NOMO-1 (cell line): ENCODE results near the gene COL19A1.
A peak's percentile ranks its signal among the peaks of the same experiment; 100 is the strongest.

Source experiments
- DNase-seq, 2 experiments: peaks; one replicate each; lab custom pipeline; 2025; ENCODE audit not compliant: unreplicated experiment in 2 of 2; lab: John Stamatoyannopoulos, UW

The COL19A1 gene

GRCh38 chr6:70198785-70199184 is 332.4 kb downstream of the COL19A1 start:
- no peak for DNase-seq

DNA sequence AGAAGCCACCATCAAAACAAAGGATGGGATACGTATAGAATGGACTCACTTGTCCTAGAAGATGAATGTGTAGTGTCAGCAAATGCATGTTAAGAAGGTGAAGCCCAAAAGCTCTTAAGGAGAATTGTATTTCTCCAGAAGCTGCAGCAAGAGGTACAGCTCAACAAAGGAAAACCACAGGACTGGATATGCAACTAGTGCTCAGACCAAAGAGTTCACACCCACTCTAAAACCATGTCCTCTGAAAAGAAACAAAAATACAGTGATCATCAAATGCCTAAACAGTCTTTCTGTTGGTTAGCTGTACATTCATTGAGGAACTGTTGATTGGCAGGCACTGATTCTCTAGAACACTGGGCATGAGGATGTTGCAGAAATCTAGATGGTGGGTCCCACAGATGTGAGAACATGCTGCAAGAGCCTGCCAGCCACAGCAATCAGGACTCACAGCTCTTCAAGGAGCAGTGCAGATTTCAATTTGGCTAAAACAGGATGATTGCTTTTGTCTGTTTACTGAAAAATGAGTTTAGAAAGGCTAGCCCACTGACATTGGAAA is 342.0 kb downstream of the COL19A1 start:
- no peak for DNase-seq

GRCh38 chr6:70210462-70210861 is 344.1 kb downstream of the COL19A1 start:
- peak in 1 of 2 experiments; percentile 3 for DNase-seq

GRCh38 chr6:70215460-70216108 is 349.2 kb downstream of the COL19A1 start:
- no peak for DNase-seq

GRCh38 chr6:70216767-70217166 is 350.4 kb downstream of the COL19A1 start:
- no peak for DNase-seq

GRCh38 chr6:70219943-70220613 is 353.7 kb downstream of the COL19A1 start:
- DNase-seq, result no peak

DNA sequence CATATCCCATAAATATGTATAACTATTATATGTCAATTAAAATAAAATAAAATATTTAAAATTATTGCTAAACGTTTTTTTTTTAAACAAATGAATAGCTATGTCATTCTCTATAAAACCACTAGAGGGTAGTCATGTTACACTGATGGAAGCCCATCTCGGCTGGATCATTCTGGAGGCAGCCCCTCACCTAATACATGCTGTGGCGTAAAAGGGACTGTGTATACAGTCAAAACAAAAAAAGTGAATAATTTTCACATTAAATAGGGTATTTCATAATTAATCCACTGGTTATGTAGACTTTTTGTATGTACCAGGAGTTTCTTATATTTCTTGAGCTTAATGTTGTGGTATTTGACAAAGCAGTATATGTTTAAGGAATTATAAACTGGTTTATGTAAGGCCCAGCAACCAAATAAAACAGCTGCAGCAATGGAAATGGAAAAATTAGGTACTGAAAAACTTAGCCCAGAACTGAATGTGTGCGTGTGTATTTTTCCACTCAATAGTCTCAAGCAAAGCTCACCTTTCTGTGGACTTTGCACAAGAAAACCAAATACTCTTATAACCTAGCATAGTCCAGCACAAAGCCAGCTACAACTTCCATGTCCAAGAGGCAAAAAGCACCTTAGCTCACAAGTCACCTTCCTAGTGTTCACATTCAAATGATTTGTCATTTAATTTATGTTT is 354.8 kb downstream of the COL19A1 start:
- peak in 1 of 2 experiments; percentile 8 for DNase-seq

- DNase-seq, result no peak
Observed at GRCh38 chr6:70221715-70222438, 355.5 kb downstream of the COL19A1 start.

GRCh38 chr6:70222439-70222749 is 356.0 kb downstream of the COL19A1 start:
- DNase-seq, result no peak

- no peak for DNase-seq
Observed at GRCh38 chr6:70225055-70225454, 358.7 kb downstream of the COL19A1 start.

- no peak for DNase-seq
Observed at GRCh38 chr6:70231311-70231710, 365.0 kb downstream of the COL19A1 start.

GRCh38 chr6:70234561-70235236 is 368.3 kb downstream of the COL19A1 start:
- no peak for DNase-seq

DNA sequence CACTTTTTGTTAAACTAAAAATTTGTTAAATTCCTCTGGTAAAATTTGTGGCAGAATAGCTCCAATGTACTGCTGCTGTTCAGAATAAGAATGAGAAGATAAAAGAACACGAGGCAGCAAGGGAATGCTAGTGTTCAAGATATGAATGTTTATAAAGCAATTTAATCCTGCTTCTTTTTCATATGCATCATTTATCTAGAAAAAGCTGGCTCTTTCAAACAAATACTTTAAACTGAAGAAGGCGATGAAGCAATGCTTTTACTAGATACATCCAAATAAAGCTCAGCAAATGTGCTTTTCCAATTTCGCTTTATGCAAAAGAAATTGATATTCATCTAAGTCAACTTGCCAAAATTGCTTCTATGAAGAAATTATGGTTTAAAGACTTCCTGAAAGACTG is 370.0 kb downstream of the COL19A1 start:
- DNase-seq, result no peak

DNA sequence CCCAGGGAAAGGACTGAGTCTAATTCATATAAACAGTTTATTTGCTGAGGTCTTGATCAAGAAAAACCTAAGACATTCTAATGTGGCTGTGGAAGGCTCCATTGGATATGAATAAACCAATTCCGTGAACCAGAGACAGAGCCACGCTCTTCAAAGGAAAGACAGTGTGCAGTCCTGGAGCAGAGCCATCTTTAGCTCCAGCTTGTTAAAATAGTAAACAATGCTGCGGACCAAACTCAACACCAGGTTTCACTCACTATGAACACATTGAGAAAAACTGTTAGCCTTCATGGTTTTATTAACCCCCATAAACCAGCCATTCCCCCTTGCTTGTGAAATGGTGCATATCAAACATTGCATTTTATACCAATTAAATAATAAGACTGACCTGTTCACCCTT is 374.7 kb downstream of the COL19A1 start:
- no peak for DNase-seq

DNA sequence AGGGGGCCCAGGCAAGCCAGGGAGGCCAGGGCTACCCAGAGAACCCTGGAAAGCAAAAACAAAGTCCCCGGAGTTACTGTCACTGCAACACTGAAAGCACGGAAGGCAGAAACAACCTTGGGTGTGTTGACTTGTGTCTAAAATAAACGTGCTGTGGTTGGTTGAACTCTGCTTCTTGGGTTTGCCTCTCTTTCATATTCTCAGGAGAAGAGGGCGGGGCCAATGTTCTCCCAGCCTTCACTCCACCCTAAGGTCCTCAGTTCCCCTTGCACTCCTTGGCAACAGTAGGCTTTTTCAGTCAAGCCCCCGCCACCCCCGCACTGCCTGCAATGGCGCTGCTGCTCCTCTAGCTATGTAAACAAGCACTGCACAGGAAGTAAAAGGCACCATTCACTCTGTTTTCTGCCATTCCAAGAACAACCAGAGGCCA is 375.6 kb downstream of the COL19A1 start:
- DNase-seq, result no peak

DNA sequence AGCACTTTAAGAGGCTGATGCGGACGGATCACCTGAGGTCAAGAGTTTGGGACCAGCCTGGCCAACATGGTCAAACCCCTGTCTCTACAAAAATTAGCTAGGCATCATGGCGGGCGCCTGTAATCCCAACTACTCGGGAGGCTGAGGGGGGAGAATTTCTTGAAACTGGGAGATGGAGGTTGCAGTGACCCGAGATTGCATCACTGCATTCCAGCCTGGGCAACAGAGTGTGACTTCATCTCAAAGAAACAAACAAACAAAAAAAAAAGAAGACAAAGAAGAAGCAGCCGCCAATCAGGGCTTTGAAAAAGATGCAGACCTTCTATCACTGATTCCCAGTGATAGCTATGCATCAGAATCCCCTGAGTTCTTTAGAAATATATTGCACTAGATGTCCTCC is 379.8 kb downstream of the COL19A1 start:
- DNase-seq, result no peak

DNA sequence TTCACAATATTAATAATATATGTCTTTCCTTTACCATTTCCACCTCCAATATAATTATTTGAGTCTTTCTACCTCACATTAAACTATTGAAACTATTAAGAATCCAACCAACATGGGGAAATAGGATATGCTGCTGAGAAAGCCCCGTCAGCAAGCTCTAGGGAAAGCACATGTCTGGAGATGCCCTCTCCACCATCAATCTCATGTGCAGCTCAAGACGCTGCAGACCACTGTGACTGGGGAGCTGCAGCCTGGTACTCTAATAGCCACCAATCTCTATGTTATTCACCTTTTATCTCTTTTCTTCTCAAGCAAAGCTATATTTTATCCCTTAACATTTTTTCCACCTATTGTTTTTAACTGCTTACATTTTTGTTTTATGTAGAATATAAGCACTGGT is 386.2 kb downstream of the COL19A1 start:
- DNase-seq, result no peak

DNA sequence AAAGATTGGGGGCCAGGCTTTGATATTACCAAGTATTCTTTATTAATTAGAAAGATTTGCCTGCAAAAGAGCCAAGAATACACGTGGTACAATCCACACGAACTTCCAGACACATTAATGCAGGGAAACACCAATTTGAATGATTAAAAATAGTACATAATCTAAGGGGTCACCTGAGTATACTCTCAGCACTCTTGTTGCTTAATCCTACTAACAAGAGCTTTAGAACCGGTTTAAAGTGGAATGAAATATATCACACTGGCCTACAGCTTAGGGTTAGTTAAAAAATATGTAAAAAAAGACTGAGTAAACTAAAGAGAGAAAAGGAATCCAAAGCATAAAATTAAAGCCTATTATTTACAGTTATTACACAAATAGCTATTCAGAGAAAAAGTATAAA is 387.6 kb downstream of the COL19A1 start:
- DNase-seq, result no peak

GRCh38 chr6:70254784-70255183 is 388.4 kb downstream of the COL19A1 start:
- DNase-seq, result no peak

- DNase-seq, result no peak
Observed at GRCh38 chr6:70257768-70258273, 391.5 kb downstream of the COL19A1 start.
